GM21528 (cell line): ENCODE data around the gene ZSCAN21.

Source experiments
- ATAC-seq: cut with Tn5 transposase; IDR thresholded peaks from one replicate; pipeline ENCODE4 v1.9.1; 2021; ENCODE audit warnings: mild to moderate bottlenecking, moderate library complexity; ENCODE audit not compliant: unreplicated experiment, low FRiP score

ZSCAN21 gene

GRCh38 chr7:100024020-100024619 is 25.5 kb upstream of the ZSCAN21 start:
- ATAC-seq, result no peak

- no peak for ATAC-seq
Observed at GRCh38 chr7:100027197-100027596, 22.4 kb upstream of the ZSCAN21 start.

- ATAC-seq, result no peak
Observed at GRCh38 chr7:100029596-100029995, 20.0 kb upstream of the ZSCAN21 start.

- ATAC-seq, result no peak
Observed at GRCh38 chr7:100033526-100033925, 16.0 kb upstream of the ZSCAN21 start.

DNA sequence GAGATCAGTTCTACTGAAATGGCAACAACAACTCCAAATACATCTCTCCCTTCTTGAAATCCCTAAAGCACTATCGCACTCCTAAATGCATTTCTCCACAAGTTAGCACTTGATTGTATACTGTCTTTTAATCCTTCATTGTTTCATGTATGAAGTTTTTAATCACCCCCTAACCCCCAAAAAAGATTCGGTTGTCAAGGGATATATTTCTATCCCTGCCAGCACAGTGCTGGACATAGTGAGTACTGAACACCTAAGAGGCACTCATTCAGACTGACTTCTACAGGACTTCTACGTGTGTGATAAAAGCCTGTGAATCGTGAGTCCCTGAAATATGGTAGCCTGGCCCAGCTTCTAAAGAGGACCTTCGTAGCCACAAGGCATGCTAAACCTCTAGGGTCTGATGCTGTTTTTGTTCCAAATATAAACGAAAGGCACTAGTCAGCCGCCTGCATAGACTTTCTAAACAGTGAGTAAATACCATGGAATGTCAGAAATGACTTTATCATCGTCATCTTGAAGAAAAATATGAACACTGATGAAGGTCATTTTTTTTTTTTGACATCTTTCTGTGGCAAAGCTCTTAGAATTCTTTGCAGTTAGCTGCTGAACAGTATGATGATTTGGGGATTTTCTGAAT is 14.6 kb upstream of the ZSCAN21 start:
- ATAC-seq, result no peak

GRCh38 chr7:100035876-100036275 is 13.7 kb upstream of the ZSCAN21 start:
- no peak for ATAC-seq

- no peak for ATAC-seq
Observed at GRCh38 chr7:100038326-100038725, 11.2 kb upstream of the ZSCAN21 start.

DNA sequence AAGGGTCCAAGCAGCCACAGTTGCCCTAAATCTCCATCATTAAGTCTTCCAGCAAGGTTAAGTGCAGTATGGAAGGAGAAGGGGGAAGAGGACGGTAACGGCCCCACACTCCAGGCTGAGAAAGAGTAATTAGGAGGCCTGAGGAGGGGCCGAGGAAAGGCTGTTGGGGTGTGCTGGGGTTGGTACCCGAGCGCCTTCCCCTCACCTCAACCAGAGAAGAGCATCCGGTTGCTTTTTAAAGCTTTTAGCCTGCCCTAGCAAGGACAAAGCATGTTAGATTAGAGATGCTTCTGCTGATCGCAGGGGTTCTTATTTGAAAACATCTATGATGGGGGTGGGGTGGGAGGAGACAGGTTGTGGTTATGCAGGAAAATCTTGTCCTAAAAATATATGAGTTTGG is 9.0 kb upstream of the ZSCAN21 start:
- no peak for ATAC-seq

- no peak for ATAC-seq
Observed at GRCh38 chr7:100044718-100045117, 4.9 kb upstream of the ZSCAN21 start.

DNA sequence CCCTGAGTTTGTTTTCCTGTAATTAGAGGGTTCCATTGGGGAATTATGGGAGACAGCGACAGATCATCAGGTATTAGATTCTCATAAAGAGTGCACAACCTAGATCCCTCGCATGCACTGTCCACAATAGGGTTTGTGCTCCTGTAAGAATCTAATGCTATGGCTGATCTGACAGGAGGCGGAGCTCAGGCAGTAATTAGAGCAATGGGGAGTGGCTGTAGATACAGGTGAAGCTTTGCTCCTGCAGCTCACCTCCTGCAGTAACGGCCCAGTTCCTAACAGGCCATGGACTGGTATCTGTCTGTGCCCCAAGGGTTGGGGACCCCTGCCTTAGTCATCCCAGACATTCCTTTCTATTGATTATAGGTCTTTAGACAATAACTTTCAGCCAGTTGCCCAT is 894 bp upstream of the ZSCAN21 start:
- no peak for ATAC-seq

DNA sequence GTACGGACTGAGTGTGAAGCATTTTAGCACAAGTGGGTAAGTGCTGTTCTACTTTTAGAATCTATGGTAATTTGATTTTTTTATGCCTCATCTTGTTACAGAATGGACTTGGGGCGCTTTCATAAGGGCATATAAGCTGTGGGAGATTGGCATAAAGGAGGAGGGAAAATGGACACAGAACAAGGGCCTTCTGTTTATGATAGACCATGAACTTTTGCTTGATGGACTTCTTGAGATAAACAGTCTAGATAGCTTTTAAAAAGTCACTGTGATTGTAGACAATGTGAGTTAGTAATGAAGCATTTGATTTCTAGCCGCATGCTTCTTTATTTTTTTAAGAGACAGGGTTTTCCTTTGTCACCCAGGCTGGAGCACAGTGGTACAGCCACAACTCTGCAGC is 2.0 kb downstream of the ZSCAN21 start:
- ATAC-seq, result no peak

DNA sequence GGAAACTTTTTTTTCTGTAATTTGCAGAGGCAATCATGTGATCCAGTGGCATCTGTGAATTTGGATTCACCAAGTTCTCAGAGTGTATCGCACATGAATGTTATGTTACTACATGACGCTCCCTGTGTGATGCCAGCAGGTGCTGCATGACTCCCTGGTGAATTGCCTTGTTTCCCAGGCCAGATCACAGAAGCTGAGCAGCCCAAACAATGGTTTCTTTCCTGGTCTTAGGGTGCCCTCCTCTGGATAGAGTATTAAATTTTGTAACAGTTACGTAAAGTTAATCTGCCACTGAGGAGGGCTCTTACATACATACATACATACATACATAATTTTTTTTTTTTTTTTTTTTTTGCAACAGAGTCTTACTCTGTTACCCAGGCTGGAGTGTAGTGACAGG is 3.6 kb downstream of the ZSCAN21 start:
- no peak for ATAC-seq

GRCh38 chr7:100057006-100057405 is 7.4 kb downstream of the ZSCAN21 start:
- no peak for ATAC-seq

DNA sequence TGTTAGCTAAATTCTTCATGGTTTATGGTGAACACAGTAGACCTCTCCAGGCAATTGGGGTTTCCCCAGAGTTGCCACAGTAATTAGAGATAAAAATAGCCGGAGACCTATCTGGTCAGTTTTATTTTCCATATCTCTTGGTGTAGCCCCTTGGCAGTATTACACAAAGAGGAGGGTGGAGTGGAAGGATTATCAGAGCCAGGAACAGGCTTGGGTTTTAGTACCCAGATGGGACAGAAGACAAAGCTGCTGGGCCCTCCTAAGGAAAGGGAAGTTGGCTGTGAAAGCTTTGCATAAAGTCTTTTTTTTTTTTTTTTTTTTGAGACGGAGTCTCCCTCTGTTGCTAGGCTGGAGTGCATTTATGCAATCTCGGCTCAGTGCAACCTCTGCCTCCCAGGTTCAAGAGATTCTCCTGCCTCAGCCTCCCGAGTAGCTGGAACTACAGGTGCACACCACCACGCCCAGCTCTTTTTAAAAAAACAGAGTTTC is 9.7 kb downstream of the ZSCAN21 start:
- no peak for ATAC-seq

DNA sequence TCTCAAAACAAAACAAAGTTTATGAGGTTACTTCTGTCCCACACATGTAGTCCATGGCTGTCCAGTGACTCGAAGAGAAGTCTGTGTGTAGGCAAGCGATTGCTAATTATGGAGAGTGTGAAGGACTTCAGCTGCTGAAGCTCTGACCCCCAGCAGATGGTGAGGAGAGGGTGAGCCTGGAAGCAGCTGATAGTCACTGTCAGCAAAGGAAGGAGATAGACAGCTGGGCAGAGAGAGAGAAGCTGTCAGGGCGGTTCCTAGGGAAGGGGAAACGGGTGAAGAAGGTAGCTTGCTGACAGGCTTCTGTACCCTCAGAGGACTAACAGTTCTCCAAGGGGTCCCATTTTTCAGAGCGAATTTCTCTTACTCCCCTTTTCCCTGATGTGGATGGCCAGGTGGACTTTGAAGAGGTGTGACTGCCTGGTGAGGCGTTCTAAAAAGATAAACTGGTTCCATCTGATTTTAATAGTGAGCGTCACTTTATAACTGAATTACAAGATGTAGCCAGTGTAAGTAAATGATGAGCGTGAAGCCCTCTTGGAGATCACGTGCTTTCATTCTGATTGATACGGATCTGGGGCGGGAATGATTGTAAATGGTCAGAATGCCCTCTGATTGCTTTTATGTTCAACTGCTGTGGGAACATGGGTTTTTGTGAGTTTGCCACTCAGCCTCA is 12.1 kb downstream of the ZSCAN21 start:
- ATAC-seq, result no peak

- no peak for ATAC-seq
Observed at GRCh38 chr7:100063376-100063775, 13.8 kb downstream of the ZSCAN21 start.

GRCh38 chr7:100064162-100064561 is 14.6 kb downstream of the ZSCAN21 start:
- no peak for ATAC-seq

GRCh38 chr7:100065452-100066186 is 16.0 kb downstream of the ZSCAN21 start:
- ATAC-seq, result no peak

GRCh38 chr7:100066953-100067352 is 17.4 kb downstream of the ZSCAN21 start:
- no peak for ATAC-seq

GRCh38 chr7:100069991-100070390 is 20.4 kb downstream of the ZSCAN21 start:
- no peak for ATAC-seq

DNA sequence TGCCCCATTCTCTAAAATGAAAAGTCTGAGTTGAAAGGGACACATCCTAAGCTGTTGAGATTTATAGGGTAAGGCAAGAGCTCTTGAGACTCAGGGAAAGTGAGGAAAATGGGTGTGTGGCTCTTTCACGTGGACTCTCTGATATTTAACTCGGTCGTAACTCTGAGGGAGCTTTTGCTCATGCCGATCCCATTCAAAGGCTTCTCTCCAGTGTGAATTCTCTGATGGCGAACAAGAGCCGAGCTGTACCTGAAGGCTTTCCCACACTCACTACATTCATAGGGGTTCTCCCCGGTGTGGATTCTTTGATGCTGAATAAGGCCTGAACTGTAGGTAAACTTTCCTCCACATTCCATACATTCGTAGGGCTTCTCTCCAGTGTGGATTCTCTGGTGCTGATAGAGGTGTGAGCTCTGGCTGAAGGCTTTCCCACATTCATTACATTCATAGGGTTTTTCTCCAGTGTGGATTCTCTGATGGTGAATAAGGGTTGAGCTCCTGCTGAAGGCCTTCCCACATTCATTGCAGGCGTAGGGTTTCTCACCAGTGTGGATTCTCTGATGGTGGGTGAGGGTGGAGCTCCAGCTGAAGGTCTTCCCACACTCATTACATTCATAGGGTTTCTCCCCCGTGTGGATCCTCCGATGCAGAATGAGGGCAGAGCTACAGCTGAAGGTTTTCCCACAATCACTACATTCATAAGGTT is 21.6 kb downstream of the ZSCAN21 start:
- ATAC-seq, result no peak
